SK-N-SH (cell line): ENCODE measurements around the gene NACC1.

Experiments
- CTCF ChIP-seq: fragments of 200-600 bp; sonication (generic); IDR thresholded peaks from 2 replicates; pipeline ENCODE4 v1.6.1; 2017; ENCODE audit warnings: antibody characterized with exemption, mild to moderate bottlenecking, moderate library complexity
- YY1 ChIP-seq: IDR thresholded peaks from 2 replicates; pipeline ENCODE4 v1.4.0; 2012; ENCODE audit warnings: low read depth, mild to moderate bottlenecking
- TF ChIP-seq, protein P1 (sequence below): IDR thresholded peaks from 2 replicates; pipeline ENCODE4 v1.6.1; 2012; ENCODE audit warnings: mild to moderate bottlenecking, low read depth, low read length, moderate library complexity

- TF ChIP-seq CTCF (no peak), YY1 (no peak)
- TF ChIP-seq, protein P1, sequence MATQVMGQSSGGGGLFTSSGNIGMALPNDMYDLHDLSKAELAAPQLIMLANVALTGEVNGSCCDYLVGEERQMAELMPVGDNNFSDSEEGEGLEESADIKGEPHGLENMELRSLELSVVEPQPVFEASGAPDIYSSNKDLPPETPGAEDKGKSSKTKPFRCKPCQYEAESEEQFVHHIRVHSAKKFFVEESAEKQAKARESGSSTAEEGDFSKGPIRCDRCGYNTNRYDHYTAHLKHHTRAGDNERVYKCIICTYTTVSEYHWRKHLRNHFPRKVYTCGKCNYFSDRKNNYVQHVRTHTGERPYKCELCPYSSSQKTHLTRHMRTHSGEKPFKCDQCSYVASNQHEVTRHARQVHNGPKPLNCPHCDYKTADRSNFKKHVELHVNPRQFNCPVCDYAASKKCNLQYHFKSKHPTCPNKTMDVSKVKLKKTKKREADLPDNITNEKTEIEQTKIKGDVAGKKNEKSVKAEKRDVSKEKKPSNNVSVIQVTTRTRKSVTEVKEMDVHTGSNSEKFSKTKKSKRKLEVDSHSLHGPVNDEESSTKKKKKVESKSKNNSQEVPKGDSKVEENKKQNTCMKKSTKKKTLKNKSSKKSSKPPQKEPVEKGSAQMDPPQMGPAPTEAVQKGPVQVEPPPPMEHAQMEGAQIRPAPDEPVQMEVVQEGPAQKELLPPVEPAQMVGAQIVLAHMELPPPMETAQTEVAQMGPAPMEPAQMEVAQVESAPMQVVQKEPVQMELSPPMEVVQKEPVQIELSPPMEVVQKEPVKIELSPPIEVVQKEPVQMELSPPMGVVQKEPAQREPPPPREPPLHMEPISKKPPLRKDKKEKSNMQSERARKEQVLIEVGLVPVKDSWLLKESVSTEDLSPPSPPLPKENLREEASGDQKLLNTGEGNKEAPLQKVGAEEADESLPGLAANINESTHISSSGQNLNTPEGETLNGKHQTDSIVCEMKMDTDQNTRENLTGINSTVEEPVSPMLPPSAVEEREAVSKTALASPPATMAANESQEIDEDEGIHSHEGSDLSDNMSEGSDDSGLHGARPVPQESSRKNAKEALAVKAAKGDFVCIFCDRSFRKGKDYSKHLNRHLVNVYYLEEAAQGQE: no peak
Measured at GRCh38 chr19:13139633-13140311, 21.7 kb downstream of the NACC1 start.
